ENCODE results near the gene AGPAT3.

Gene AGPAT3

DNA sequence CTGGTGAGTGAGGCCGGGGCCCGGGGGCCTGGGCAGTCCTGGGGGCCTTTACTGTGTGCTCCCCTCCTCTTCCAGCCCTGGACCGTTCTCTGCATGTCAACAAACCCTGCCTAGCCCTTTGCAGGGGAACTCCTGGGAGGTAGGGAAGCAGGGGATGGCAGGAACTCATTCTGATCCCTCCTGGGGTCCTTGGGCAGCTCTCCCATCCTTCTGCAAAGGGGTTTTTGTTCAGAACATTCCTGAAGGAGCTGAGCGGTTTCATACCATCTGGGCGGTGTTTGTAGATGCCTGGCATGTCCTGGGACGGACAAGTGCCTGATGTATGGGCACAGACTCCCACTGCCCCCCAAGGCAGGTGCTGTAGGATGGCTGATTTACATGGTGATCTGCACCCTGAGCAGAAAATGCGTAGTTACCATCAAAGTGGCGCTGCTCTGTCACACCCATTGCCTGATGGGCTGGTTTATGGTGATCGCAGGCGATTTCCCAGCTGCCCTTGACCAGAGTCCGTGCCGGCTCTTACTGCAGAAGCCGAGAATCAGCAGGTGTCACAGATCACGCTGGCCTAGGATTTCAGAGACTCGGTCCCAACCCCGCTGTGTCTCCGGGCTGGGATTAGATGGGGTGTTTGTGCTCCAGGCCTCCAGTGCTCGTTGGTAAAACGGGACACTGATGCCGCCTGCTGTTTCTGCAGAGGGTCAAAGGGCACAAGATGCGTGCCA is 75.5 kb downstream of the AGPAT3 start:
- no peak for DNase-seq

DNA sequence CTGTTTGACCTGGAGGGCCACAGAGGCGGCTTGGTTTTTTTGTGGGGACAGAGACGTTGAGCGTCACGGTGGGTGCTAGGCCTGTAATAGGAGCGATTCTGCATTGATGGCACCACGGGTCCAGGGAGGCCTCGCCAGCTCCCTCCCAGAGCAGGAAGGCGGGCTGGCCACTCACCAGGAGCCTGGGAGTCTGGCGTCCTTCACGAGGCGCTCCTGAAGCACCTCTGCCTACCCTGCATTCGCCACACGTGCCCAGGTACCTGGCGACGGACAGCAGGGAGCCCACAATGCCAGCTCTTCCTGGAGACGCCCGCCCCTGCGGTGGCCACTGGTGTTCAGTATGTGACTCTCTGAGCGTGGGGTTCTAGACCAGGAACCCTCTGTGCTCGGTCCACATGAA is 77.2 kb downstream of the AGPAT3 start:
- DNase-seq, result no peak

DNA sequence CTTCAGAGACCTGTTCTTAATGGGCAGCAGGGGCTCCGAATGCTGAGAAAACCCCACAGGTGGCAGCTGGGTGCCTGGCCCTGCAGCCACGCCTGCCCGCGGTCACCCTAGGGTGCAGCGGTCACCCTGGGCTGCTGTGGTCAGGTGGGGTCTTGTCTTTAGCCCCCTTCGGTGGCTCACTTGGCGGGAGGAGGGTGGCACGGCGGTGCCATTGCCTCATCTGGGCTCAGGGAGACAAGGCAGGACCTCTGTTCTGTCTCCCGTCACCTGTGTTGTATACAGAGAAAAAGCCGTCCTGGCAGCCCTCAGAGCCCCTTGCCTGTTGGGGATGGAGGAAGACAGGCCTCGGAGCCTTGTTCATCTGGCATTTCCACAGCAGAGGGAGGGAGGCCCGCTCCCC is 77.6 kb downstream of the AGPAT3 start:
- no peak for DNase-seq

GRCh38 chr21:43943512-43944077 is 78.6 kb downstream of the AGPAT3 start:
- DNase-seq, result no peak

DNA sequence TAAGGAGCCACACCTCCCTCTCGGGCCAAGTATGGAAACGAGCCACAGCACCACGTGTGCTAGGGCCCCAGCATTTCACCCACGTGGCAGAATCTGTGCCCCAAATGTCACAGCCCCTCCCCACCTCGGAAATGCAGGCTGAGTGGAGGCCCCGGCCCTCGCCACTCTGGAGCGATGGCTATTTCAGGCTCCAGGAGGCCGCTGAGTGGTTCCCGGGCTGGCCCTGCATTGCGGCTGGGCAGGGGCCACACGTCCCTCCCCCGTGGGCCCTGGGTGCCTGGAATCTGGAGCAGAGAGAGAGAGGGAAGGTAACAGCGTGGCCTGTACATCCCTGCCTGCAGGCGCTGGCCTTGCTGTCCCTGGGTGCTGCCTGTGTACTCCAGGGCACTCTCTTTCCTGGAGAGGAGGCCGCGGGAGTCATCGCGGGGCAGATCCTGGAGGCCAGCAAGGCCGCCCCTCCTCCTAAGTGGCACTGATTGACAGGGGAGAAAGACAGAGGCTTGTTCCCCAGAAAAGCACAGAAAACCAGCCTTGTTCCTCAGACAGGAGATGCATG is 79.1 kb downstream of the AGPAT3 start:
- no peak for DNase-seq

DNA sequence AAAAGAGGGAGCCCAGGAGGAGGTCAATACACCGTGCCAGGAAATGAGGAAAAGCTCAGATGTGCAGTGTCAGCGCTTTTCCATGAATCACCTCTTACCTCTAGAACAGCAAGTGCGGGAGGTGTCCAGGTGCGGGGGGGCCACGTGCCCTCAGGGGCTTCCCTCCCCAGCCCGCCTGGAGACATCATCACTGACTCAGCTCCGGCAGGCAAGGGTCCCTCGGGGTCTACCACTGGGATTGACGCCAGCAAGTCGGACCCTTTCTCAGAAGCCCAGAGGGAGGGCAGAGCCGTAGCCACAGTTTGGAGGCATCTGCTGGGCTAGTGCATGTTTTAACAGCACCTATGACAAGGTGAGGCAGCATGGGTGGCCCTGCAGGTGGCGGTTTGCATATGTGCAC is 79.7 kb downstream of the AGPAT3 start:
- no peak for DNase-seq

DNA sequence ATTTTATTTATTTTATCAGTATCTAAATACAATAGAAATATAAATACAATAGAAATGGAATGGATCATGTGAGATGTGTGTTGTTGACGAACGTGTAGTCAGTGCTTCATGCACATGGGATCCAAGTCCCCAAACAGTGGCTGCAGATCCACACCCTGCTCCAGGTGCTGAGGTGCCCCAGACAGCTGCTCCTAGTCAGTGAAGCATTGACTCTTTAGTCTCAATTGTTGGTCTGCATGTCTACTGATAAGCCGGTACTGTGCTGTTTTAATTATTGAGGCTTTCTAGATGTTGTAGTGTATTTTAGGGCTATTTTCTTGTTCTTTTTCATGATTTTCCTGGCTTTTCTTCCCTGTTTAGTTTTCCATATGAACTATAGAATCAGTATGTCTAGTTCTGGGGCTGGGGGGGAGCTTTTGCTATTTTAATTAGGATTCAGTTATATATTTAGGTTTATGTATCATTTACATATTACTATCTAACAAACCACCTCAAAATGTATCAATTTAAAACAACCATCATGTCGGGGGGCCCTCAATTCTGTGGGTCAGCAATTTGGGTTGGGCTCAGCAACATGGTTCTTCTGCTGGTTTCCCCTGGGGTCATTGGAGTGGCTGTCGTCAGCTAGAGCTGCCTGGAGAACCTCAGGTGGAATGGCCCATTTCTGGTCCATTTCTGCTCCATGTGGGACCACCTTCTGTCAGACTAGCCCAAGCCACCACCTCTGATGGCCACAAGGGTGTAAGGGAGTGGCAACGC is 83.9 kb downstream of the AGPAT3 start:
- no peak for DNase-seq

GRCh38 chr21:43949499-43950208 is 84.6 kb downstream of the AGPAT3 start:
- DNase-seq, result no peak

GRCh38 chr21:43950481-43950880 is 85.5 kb downstream of the AGPAT3 start:
- DNase-seq, result no peak

DNA sequence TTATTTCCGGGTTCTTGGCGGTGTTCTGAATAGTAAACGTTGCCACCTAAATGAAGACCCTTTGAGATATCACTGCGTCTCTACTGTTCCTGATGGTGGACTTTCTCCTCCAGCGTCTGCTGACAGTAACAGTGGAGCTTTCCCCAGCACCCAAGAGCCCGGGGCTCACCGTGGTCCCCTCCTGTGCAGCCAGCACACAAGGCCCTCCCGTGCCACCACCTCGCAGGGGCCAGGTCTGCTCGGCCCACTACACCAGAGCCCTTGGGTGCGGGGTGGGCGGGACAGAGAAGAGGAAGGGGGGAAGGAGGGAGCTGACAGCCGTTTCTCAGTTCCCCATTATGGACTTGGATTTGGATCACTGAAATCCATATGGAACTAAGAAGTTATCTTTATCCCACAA is 85.9 kb downstream of the AGPAT3 start:
- no peak for DNase-seq

DNA sequence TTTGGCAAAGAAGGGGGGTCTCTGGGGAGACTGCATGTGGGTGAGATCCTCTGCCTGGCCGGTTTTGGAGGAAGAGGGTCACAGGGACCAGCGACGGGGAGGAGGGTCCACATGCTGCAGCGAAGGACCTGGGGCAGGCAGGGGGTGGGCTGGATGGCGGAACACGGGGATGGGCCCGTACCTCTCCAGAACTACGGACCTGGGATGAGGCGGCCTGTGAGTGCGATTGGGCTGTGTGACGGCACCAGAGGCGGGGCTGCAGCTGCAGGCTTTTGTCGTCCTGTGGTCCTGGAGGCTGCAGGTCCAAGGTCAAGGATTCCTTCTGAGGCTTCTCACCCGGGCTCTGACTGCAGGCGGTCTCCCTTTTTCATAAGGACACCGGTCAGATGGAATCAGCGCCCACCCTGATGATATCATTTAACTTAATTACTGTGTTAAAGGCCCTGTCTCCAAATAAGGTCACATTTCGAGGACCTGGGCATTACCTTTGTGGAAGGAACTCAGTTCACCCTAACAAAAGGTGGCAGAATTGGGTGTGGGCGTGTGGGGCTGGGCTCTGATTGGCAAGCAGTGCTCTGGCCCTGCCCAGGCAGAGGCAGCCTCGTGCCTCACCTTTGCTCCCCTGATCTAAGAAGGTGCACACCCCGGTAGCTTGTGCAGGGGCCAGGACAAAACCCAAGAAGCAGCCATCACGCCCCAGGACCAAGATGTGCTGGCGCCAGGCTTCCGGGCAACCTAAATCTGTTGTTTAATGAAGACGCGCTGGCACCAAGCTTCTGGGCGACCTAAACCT is 87.1 kb downstream of the AGPAT3 start:
- no peak for DNase-seq

GRCh38 chr21:43953021-43953420 is 88.0 kb downstream of the AGPAT3 start:
- no peak for DNase-seq

DNA sequence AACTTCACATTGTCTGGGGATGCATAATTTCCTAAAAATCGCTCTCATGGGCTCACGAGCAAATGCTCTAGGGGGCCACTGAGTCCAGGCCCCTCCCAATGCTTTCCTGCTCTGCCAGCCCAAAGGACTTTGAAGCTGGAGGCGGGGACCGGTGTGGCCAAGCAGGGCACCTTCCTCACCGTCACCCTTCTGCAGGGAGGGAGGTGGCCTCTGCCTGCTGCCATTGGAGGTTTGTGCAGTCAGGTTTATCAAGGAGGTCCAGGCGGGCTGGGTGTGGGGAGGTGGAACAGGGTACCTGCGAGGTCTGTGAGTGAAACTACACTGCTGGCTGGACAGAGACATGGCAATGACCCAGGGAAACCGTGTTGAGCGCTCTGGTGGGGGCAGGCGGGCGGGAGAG is 89.0 kb downstream of the AGPAT3 start:
- no peak for DNase-seq

DNA sequence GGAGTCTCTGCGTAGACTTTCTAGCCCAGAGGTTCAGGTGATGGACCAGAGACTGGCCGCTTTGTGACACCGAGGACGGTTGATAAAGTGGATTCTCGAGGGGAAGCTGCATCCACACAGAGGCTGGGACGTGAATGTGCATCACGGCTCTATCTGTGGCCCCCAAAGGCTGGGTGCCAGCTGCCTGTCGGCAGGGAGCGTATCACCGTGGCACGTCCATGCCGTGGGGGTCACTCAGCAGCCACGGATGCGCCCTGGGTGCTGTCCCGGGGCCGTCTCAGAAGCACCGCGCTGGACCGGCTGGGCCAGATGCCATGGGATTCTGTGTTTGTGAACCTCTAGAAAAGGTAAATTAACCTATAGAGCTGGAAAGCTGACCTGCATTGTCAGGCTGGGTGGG is 89.9 kb downstream of the AGPAT3 start:
- no peak for DNase-seq

- no peak for DNase-seq
Observed at GRCh38 chr21:43956019-43956669, 91.1 kb downstream of the AGPAT3 start.

GRCh38 chr21:43956670-43957035 is 91.6 kb downstream of the AGPAT3 start:
- no peak for DNase-seq

DNA sequence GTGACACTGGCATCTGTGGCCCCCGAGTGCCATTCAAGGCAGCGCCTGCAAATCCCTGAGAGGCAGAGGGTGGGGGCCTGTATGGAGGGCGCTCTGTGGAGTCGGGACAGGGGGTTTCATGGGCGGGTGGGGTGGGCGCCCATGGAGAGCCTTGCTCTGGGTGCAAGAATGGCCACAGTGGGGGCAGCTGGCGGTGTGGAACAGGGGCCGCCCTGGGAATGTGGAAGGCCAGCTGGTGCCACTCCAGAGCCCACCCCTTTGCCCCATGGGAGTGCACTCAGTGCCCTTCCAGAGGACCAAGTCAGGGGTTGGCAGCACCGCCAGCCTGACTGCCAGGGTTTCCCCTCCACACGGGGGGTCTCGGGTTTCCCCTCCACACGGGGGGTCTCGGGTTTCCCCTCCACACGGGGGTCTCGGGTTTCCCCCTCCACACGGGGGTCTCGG is 92.1 kb downstream of the AGPAT3 start:
- DNase-seq, result no peak

- DNase-seq, result no peak
Observed at GRCh38 chr21:43957611-43958362, 92.8 kb downstream of the AGPAT3 start.

DNA sequence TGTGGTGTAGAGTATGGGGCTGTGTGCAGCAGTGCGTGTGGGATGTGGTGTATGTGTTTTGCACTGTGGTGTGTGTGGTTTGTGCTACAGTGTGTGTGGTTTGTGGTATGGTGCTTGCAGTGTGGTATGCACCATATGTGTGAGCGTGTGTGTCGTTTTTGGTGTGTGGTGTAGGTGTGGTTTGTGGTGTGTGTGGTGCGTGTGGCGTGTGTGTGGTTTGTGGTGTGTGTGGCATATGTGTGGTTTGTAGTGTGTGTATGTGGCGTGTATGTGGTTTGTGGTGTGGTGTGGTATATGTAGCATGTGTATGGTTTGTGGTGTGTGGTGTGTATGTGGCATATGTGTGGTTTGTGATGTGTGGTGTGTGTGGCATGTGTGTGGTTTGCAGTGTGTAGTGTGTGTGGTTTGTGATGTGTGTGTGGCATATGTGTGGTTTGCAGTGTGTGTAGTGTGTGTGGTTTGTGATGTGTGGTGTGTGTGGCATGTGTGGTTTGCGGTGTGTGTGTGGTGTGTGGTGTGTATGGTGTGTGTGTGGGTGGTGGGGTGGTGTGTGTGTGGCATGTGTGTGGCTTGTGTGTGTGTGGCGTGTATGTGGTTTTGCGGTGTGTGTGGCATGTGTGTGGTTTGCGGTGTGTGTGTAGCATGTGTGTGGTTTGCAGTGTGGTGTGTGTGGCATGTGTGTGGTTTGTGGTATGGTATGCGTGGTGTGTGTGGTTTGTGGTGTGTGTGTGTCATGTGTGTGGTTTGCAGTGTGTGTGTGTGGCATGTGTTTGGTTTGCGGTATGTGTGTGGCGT is 93.5 kb downstream of the AGPAT3 start:
- DNase-seq, result no peak
